ENCODE results near the gene CCDC192.

DNA sequence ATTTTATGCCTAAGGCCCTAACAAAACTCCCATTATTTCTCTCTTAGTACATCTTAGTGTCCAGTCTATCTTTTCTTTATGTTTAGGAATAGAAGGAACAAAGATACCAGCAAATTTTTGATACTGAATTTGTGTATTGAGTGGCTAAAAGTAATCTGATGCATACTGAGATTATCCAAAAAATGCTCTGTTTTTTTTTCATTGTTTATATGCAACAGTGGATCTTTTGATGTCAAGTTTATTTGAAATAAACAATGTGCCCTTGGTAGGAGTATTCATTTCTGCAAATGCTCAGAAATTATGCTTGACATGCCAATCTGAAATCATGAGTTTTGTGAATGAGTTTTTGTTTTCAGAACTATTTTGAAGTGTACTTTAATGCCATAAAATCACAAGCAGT lies 58.7 kb downstream of the CCDC192 start:
- no peak for TF ChIP-seq EZH2 (IDR thresholded peaks at IDR 0.05; ENCODE audit: borderline replicate concordance, low read length)
- TF ChIP-seq CTCF (conservative IDR thresholded peaks at IDR 0.05 in 1 of 2, IDR thresholded peaks at IDR 0.05 in 1 of 2; ENCODE audit: extremely low read depth in 1 of 2, insufficient read depth in 1 of 2, low read depth in 1 of 2, low read length in 2 of 2), result no peak

Data from mammary epithelial cell (primary cell).